Measurements from ENCODE around the gene BCL2. TPM values are rescaled to one million over a fixed set of nuclear protein-coding genes. Genes with fewer than 3 reads are reported as not detected.

BCL2 gene
- total and polyA plus RNA-seq, 2 donors = 11.7 to 17.5 TPM

DNA sequence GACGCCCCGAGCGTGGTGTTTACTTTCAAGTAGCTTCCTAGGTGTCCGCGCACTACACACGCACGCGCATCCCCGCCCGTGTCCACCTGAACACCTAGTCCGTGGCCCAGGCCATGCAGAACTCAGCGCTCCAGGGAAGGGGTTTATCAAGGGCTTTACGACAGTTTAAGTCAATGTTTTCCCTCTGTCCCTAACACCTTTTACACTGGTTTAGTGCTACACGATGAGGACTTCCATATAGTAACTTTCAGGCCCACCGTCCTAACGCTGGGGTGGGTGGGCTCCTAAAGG is 1.4 kb upstream of the BCL2 start:
- Histone ChIP-seq H3K9me3 (ENCODE audit: control insufficient read depth in 2 of 2, insufficient read depth in 1 of 2, low read length in 1 of 2) (peaks cover 0 to 2% of the 10 kb centered on the region in 2 donors), H3K36me3 (ENCODE audit: control insufficient read depth in 2 of 2, insufficient read depth in 2 of 2, low read length in 1 of 2) (no peaks in the 10 kb centered on the region), H3K27ac (ENCODE audit: low read depth in 1 of 2, low read length in 1 of 2) (peak overlapping the region; percentile 28 to 64), H3K4me3 (ENCODE audit: low read length in 2 of 2) (peak overlapping the region; percentile 57 to 84), H3K27me3 (ENCODE audit: control insufficient read depth in 2 of 2, insufficient read depth in 1 of 2, low read length in 1 of 2) (peaks cover 0 to 16% of the 10 kb centered on the region in 2 donors), H3K4me1 (ENCODE audit: control insufficient read depth in 2 of 2, insufficient read depth in 2 of 2, low read length in 2 of 2) (peaks cover 12 to 25% of the 10 kb centered on the region in 2 donors)
- peak in 1 of 9 donors; percentile 44 for DNase-seq (ENCODE audit: low read depth in 6 of 9, low spot score in 9 of 9)
- 15% methylated on average over 16 of the region's 16 CpGs for WGBS

GRCh38 chr18:63320123-63320974 is 780 bp upstream of the BCL2 start:
- peak overlapping the region; percentile 28 to 81 for H3K27ac ChIP-seq (ENCODE audit: low read depth in 1 of 2, low read length in 1 of 2)
- no peaks in the 10 kb centered on the region for H3K36me3 ChIP-seq (ENCODE audit: control insufficient read depth in 2 of 2, insufficient read depth in 2 of 2, low read length in 1 of 2)
- H3K4me1 ChIP-seq (ENCODE audit: control insufficient read depth in 2 of 2, insufficient read depth in 2 of 2, low read length in 2 of 2) = peaks cover 12 to 25% of the 10 kb centered on the region in 2 donors
- peak overlapping the region; percentile 57 to 84 for H3K4me3 ChIP-seq (ENCODE audit: low read length in 2 of 2)
- peak in 7 of 9 donors; percentile 71 to 95 (median 85) for DNase-seq (ENCODE audit: low read depth in 6 of 9, low spot score in 9 of 9)
- WGBS = under 1% methylated on average over 92 of the region's 92 CpGs
- peaks cover 0 to 2% of the 10 kb centered on the region in 2 donors for H3K9me3 ChIP-seq (ENCODE audit: control insufficient read depth in 2 of 2, insufficient read depth in 1 of 2, low read length in 1 of 2)
- peaks cover 0 to 16% of the 10 kb centered on the region in 2 donors for H3K27me3 ChIP-seq (ENCODE audit: control insufficient read depth in 2 of 2, insufficient read depth in 1 of 2, low read length in 1 of 2)

GRCh38 chr18:63318889-63319382 is 633 bp downstream of the BCL2 start:
- Histone ChIP-seq H3K4me1 (ENCODE audit: control insufficient read depth in 2 of 2, insufficient read depth in 2 of 2, low read length in 2 of 2) (peaks cover 15 to 25% of the 10 kb centered on the region in 2 donors), H3K36me3 (ENCODE audit: control insufficient read depth in 2 of 2, insufficient read depth in 2 of 2, low read length in 1 of 2) (no peaks in the 10 kb centered on the region), H3K27ac (ENCODE audit: low read depth in 1 of 2, low read length in 1 of 2) (peak overlapping the region; percentile 61 to 81), H3K4me3 (ENCODE audit: low read length in 2 of 2) (peak overlapping the region; percentile 78 to 84), H3K9me3 (ENCODE audit: control insufficient read depth in 2 of 2, insufficient read depth in 1 of 2, low read length in 1 of 2) (peaks cover 0 to 2% of the 10 kb centered on the region in 2 donors), H3K27me3 (ENCODE audit: control insufficient read depth in 2 of 2, insufficient read depth in 1 of 2, low read length in 1 of 2) (peaks cover 0 to 16% of the 10 kb centered on the region in 2 donors)
- under 1% methylated on average over 8 of the region's 8 CpGs for WGBS
- no peak for DNase-seq (ENCODE audit: low read depth in 6 of 9, low spot score in 9 of 9)

DNA sequence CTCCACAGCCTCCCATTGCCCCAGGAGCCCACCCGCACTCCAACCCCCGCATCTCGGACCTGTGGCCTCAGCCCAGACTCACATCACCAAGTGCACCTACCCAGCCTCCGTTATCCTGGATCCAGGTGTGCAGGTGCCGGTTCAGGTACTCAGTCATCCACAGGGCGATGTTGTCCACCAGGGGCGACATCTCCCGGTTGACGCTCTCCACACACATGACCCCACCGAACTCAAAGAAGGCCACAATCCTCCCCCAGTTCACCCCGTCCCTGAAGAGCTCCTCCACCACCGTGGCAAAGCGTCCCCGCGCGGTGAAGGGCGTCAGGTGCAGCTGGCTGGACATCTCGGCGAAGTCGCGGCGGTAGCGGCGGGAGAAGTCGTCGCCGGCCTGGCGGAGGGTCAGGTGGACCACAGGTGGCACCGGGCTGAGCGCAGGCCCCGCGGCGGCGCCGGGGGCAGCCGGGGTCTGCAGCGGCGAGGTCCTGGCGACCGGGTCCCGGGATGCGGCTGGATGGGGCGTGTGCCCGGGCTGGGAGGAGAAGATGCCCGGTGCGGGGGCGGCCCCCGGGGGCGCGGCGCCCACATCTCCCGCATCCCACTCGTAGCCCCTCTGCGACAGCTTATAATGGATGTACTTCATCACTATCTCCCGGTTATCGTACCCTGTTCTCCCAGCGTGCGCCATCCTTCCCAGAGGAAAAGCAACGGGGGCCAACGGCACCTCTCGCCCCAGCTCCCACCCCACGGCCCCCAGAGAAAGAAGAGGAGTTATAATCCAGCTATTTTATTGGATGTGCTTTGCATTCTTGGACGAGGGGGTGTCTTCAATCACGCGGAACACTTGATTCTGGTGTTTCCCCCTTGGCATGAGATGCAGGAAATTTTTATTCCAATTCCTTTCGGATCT is 1.3 kb downstream of the BCL2 start:
- Histone ChIP-seq H3K4me1 (ENCODE audit: control insufficient read depth in 2 of 2, insufficient read depth in 2 of 2, low read length in 2 of 2) (peaks cover 15 to 25% of the 10 kb centered on the region in 2 donors), H3K27ac (ENCODE audit: low read depth in 1 of 2, low read length in 1 of 2) (peak overlapping the region; percentile 61 to 74), H3K9me3 (ENCODE audit: control insufficient read depth in 2 of 2, insufficient read depth in 1 of 2, low read length in 1 of 2) (peaks cover 0 to 2% of the 10 kb centered on the region in 2 donors), H3K36me3 (ENCODE audit: control insufficient read depth in 2 of 2, insufficient read depth in 2 of 2, low read length in 1 of 2) (peaks cover 0 to 2% of the 10 kb centered on the region in 2 donors), H3K27me3 (ENCODE audit: control insufficient read depth in 2 of 2, insufficient read depth in 1 of 2, low read length in 1 of 2) (peaks cover 0 to 16% of the 10 kb centered on the region in 2 donors), H3K4me3 (ENCODE audit: low read length in 2 of 2) (peak overlapping the region; percentile 78 to 84)
- DNase-seq (ENCODE audit: low read depth in 6 of 9, low spot score in 9 of 9) = peak in 3 of 9 donors; percentile 53 to 75 (median 62)
- WGBS = 6% methylated on average over 66 of the region's 66 CpGs

DNA sequence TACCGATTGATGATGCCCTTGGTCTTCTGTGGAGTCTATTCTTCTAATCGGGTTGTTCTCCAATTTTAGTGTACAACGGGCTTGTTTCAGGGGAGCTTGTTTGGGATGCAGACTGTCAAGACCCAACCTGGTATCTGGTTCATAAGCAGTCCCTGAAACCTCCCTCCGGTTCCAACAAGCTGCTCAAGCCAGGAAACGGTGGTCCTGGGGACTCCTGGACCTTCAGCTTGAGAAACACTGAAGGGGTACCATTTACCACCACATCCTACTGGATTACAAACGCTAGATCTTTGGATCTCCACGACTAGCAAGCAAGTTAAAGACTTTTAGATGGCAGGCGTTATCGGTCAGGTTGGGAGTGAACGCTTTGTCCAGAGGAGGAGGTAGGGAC is 2.0 kb downstream of the BCL2 start:
- Histone ChIP-seq H3K4me1 (ENCODE audit: control insufficient read depth in 2 of 2, insufficient read depth in 2 of 2, low read length in 2 of 2) (peaks cover 13 to 21% of the 10 kb centered on the region in 2 donors), H3K27ac (ENCODE audit: low read depth in 1 of 2, low read length in 1 of 2) (peak overlapping the region; percentile 0 to 34), H3K9me3 (ENCODE audit: control insufficient read depth in 2 of 2, insufficient read depth in 1 of 2, low read length in 1 of 2) (peaks cover 0 to 2% of the 10 kb centered on the region in 2 donors), H3K36me3 (ENCODE audit: control insufficient read depth in 2 of 2, insufficient read depth in 2 of 2, low read length in 1 of 2) (peaks cover 0 to 3% of the 10 kb centered on the region in 2 donors), H3K4me3 (ENCODE audit: low read length in 2 of 2) (peak overlapping the region; percentile 78 to 84), H3K27me3 (ENCODE audit: control insufficient read depth in 2 of 2, insufficient read depth in 1 of 2, low read length in 1 of 2) (peaks cover 0 to 16% of the 10 kb centered on the region in 2 donors)
- no peak for DNase-seq (ENCODE audit: low read depth in 6 of 9, low spot score in 9 of 9)
- WGBS = 86% methylated on average over 10 of the region's 10 CpGs

DNA sequence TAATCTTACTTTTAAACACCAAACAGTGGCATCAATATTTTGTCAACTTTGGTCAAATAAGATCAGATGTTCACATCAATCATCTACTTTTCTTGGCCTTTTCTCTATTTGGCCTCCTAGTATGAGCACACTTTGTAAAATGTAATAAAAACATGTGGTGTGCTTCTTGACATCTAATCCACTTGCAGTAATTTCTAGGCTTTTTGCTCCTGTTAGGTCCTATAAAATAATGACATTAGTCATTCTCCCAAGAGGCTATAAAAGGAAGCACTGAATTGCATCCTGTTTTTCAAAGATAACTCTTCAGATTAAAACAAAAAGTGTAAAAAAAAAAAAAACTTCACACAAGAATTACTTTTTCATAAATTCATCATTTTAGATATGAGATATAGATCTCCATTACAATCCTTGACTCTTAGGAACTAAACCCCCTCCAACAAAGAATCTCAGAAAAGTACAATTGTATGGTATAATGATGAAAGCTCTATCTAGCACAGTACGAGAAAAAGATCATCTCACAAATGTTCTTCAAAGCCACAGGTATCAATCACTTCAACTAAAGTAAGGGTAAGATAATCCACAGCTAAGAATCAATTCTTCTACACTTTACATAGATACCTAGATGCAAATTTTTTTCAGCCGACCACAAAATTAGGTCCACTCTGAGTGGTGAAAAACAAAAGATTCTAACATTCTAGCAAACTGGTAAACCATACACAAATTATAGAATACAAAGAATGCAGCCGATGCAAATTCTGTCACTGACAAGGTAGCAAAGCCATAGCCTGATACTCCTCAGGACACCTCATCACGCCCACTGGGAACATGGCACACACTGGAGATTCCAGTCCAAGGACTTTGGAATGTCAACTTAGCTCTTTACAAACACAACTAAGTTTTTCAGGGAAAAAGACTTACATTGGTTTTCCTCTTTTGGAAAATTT is 2.7 kb downstream of the BCL2 start:
- H3K9me3 ChIP-seq (ENCODE audit: control insufficient read depth in 2 of 2, insufficient read depth in 1 of 2, low read length in 1 of 2) = peaks cover 0 to 2% of the 10 kb centered on the region in 2 donors
- WGBS = 64% methylated on average over 4 of the region's 4 CpGs

GRCh38 chr18:63315876-63316275 is 3.7 kb downstream of the BCL2 start:
- Histone ChIP-seq H3K4me3 (ENCODE audit: low read length in 2 of 2) (no peak overlapping the region), H3K27me3 (ENCODE audit: control insufficient read depth in 2 of 2, insufficient read depth in 1 of 2, low read length in 1 of 2) (peaks cover 0 to 15% of the 10 kb centered on the region in 2 donors), H3K4me1 (ENCODE audit: control insufficient read depth in 2 of 2, insufficient read depth in 2 of 2, low read length in 2 of 2) (peaks cover 13 to 19% of the 10 kb centered on the region in 2 donors), H3K36me3 (ENCODE audit: control insufficient read depth in 2 of 2, insufficient read depth in 2 of 2, low read length in 1 of 2) (peaks cover 0 to 3% of the 10 kb centered on the region in 2 donors), H3K27ac (ENCODE audit: low read depth in 1 of 2, low read length in 1 of 2) (no peak overlapping the region), H3K9me3 (ENCODE audit: control insufficient read depth in 2 of 2, insufficient read depth in 1 of 2, low read length in 1 of 2) (peaks cover 0 to 2% of the 10 kb centered on the region in 2 donors)
- no peak for DNase-seq (ENCODE audit: low read depth in 6 of 9, low spot score in 9 of 9)

More for the DNA sequence above, 2.7 kb downstream of the BCL2 start:
- H3K4me1 ChIP-seq (ENCODE audit: control insufficient read depth in 2 of 2, insufficient read depth in 2 of 2, low read length in 2 of 2) = peaks cover 13 to 21% of the 10 kb centered on the region in 2 donors
- H3K36me3 ChIP-seq (ENCODE audit: control insufficient read depth in 2 of 2, insufficient read depth in 2 of 2, low read length in 1 of 2) = peaks cover 0 to 3% of the 10 kb centered on the region in 2 donors
- peak overlapping the region in 1 of 2 donors; percentile 34 for H3K27ac ChIP-seq (ENCODE audit: low read depth in 1 of 2, low read length in 1 of 2)
- peaks cover 0 to 16% of the 10 kb centered on the region in 2 donors for H3K27me3 ChIP-seq (ENCODE audit: control insufficient read depth in 2 of 2, insufficient read depth in 1 of 2, low read length in 1 of 2)
- H3K4me3 ChIP-seq (ENCODE audit: low read length in 2 of 2) = peak overlapping the region; percentile 78 to 84
- no peak for DNase-seq (ENCODE audit: low read depth in 6 of 9, low spot score in 9 of 9)

GRCh38 chr18:63315131-63315662 is 4.4 kb downstream of the BCL2 start:
- Histone ChIP-seq H3K27me3 (ENCODE audit: control insufficient read depth in 2 of 2, insufficient read depth in 1 of 2, low read length in 1 of 2) (peaks cover 0 to 11% of the 10 kb centered on the region in 2 donors), H3K4me1 (ENCODE audit: control insufficient read depth in 2 of 2, insufficient read depth in 2 of 2, low read length in 2 of 2) (peaks cover 10 to 15% of the 10 kb centered on the region in 2 donors), H3K9me3 (ENCODE audit: control insufficient read depth in 2 of 2, insufficient read depth in 1 of 2, low read length in 1 of 2) (no peaks in the 10 kb centered on the region), H3K27ac (ENCODE audit: low read depth in 1 of 2, low read length in 1 of 2) (no peak overlapping the region), H3K36me3 (ENCODE audit: control insufficient read depth in 2 of 2, insufficient read depth in 2 of 2, low read length in 1 of 2) (peaks cover 0 to 3% of the 10 kb centered on the region in 2 donors), H3K4me3 (ENCODE audit: low read length in 2 of 2) (peak overlapping the region in 1 of 2 donors; percentile 2)
- no peak for DNase-seq (ENCODE audit: low read depth in 6 of 9, low spot score in 9 of 9)
- WGBS = 85% methylated on average over 3 of the region's 3 CpGs
